Endometrial microvascular endothelial cells (primary cell): ENCODE results near the gene C2CD4D. TPM values are rescaled to one million over a fixed set of nuclear protein-coding genes. Genes with fewer than 3 reads are reported as not detected.
"Not testable (repeated sequence)": the region's sequence is repeated elsewhere in the genome, so short reads cannot be mapped to it uniquely, and the experiment has no call there.

Source experiments
- in situ Hi-C: cut with HindIII; loops from 2 replicates; pipeline ENCODE4 v1.10.0; 2017; ENCODE audit warnings: low sequenced_read_pairs, low pct_unique_long_range_greater_than_20kb; ENCODE audit errors: inconsistent ontology term
- total RNA-seq: library from RNA; depleted of rRNA; stranded (reverse); fragments of >200 nt; gene quantifications from one replicate; pipeline ENCODE4 v1.2.3, GENCODE V29; 2015; ENCODE audit errors: inconsistent ontology term

The C2CD4D gene
- total RNA-seq = not detected

- in situ Hi-C loops = loop anchor here (10.0 kb wide), 1 partner anchor 205 kb away; no protein-coding TSS in a partner anchor
Observed at GRCh38 chr1:151839457-151840403, at the start of gene C2CD4D. Gene C2CD4D (minus strand): TSS chr1:151839820. CDS start chr1:151838989, 831 bp downstream.

GRCh38 chr1:151888972-151889570 is 49.5 kb upstream of the C2CD4D start:
- in situ Hi-C loops = no loop called here

GRCh38 chr1:151887028-151887427 is 47.4 kb upstream of the C2CD4D start:
- in situ Hi-C loops = no loop called here

GRCh38 chr1:151885479-151885878 is 45.9 kb upstream of the C2CD4D start:
- in situ Hi-C loops = no loop called here

- in situ Hi-C loops = not testable (repeated sequence)
Observed at GRCh38 chr1:151884879-151885278, 45.3 kb upstream of the C2CD4D start.

- in situ Hi-C loops = not testable (repeated sequence)
Observed at GRCh38 chr1:151884445-151884844, 44.8 kb upstream of the C2CD4D start.

GRCh38 chr1:151883898-151884297 is 44.3 kb upstream of the C2CD4D start:
- in situ Hi-C loops = not testable (repeated sequence)

- in situ Hi-C loops = not testable (repeated sequence)
Observed at GRCh38 chr1:151882918-151883317, 43.3 kb upstream of the C2CD4D start.

GRCh38 chr1:151882466-151882865 is 42.8 kb upstream of the C2CD4D start:
- in situ Hi-C loops = no loop called here

GRCh38 chr1:151881479-151881878 is 41.9 kb upstream of the C2CD4D start:
- in situ Hi-C loops = no loop called here

- in situ Hi-C loops = no loop called here
Observed at GRCh38 chr1:151875419-151876097, 35.9 kb upstream of the C2CD4D start.

GRCh38 chr1:151872776-151873175 is 33.2 kb upstream of the C2CD4D start:
- in situ Hi-C loops = not testable (repeated sequence)

GRCh38 chr1:151871284-151872030 is 31.8 kb upstream of the C2CD4D start:
- in situ Hi-C loops = no loop called here

- in situ Hi-C loops = no loop called here
Observed at GRCh38 chr1:151868486-151868885, 28.9 kb upstream of the C2CD4D start.

GRCh38 chr1:151867765-151868411 is 28.3 kb upstream of the C2CD4D start:
- in situ Hi-C loops = no loop called here

GRCh38 chr1:151867321-151867720 is 27.7 kb upstream of the C2CD4D start:
- in situ Hi-C loops = no loop called here

GRCh38 chr1:151864411-151864810 is 24.8 kb upstream of the C2CD4D start:
- in situ Hi-C loops = no loop called here

- in situ Hi-C loops = no loop called here
Observed at GRCh38 chr1:151862604-151863003, 23.0 kb upstream of the C2CD4D start.
